ENCODE data around the gene LPP. TPM values are rescaled to one million over a fixed set of nuclear protein-coding genes. Genes with fewer than 3 reads are reported as not detected.
"Not testable (repeated sequence)": the region's sequence is repeated elsewhere in the genome, so short reads cannot be mapped to it uniquely, and the experiment has no call there.

LPP gene
- total RNA-seq, 1 donor from 2014 or later: 1,791 TPM

DNA sequence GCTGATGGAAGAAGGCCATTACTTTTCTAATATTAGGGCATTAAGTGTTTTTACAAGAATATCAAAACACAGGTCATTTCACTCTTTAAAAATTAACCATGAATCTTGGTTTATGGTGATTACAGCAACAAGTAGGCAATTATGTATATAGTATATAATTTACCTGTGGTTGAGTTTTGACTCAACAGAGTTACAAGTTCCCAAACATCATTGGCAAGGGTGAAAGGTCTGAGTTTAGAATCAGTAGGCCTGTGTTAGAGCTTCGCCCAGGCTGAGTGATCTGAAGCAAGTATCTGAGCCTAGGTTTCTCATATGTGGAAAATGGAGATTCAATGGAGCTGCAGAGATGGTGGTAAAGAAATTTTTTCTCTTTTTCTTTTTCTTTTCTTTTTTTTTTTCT is 25.1 kb upstream of the LPP start:
- Histone ChIP-seq H3K9me3 (no peaks in the 10 kb centered on the region), H3K27me3 (no peaks in the 10 kb centered on the region), H3K4me3 (no peak overlapping the region), H3K27ac (peak overlapping the region; percentile 57 to 58), H3K36me3 (no peaks in the 10 kb centered on the region), H3K4me1 (peaks cover 0 to 9% of the 10 kb centered on the region in 2 donors)
- DNase-seq (ENCODE audit: low spot score in 2 of 2): no peak
- TF ChIP-seq, protein P1, sequence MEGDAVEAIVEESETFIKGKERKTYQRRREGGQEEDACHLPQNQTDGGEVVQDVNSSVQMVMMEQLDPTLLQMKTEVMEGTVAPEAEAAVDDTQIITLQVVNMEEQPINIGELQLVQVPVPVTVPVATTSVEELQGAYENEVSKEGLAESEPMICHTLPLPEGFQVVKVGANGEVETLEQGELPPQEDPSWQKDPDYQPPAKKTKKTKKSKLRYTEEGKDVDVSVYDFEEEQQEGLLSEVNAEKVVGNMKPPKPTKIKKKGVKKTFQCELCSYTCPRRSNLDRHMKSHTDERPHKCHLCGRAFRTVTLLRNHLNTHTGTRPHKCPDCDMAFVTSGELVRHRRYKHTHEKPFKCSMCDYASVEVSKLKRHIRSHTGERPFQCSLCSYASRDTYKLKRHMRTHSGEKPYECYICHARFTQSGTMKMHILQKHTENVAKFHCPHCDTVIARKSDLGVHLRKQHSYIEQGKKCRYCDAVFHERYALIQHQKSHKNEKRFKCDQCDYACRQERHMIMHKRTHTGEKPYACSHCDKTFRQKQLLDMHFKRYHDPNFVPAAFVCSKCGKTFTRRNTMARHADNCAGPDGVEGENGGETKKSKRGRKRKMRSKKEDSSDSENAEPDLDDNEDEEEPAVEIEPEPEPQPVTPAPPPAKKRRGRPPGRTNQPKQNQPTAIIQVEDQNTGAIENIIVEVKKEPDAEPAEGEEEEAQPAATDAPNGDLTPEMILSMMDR (IDR thresholded peaks at IDR 0.05): no peak
- intact Hi-C loops (cut with DNase I): loop anchor here (5.0 kb wide), 1 partner anchor 57 kb away; no protein-coding TSS in a partner anchor

DNA sequence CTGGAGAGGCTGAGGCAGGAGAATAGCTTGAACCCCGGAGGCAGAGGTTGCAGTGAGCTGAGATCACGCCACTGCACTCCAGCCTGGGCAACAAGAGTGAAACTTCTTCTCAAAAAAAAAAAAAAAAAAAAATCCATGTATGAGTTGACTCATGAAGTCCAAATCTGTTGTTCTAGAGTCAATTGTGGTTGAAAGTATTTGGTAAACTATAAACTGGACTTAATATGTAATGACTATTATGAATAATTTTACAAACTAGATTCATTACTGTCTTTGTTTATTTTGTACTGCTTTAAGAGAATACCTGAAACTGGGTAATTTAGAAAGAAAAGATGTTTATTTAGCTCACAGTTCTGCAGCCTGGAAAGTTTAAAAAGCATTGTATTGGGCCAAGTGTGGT is 22.9 kb upstream of the LPP start:
- H3K9me3 ChIP-seq; H3K27ac ChIP-seq; H3K36me3 ChIP-seq; H3K4me3 ChIP-seq; DNase-seq (ENCODE audit: low spot score in 2 of 2); intact Hi-C loops (cut with DNase I); H3K27me3 ChIP-seq: not testable (repeated sequence)
- H3K4me1 ChIP-seq: peaks cover 0 to 14% of the 10 kb centered on the region in 2 donors

DNA sequence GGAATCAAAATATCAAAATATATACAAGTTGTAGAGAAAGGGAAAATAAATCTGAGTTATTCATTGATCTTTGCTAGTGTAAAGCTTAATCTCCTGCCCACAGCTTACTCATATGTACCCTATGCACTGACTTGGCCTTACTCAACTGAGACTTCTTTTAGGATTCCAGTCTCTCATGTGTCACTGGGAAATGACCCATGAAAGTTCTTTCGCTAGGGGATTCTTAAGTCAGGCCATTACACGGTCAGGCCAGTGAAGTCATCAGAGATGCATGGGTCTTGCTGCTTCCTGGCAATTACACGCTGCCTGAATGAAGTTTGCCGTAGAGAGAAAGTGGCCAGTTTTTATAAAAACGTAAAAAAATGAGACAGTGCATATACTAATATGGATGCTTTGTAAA is 20.7 kb upstream of the LPP start:
- H3K27ac ChIP-seq: no peak overlapping the region
- intact Hi-C loops (cut with DNase I): no loop called here
- no peak for DNase-seq (ENCODE audit: low spot score in 2 of 2)
- H3K4me3 ChIP-seq: no peak overlapping the region
- TF ChIP-seq, protein P1 (IDR thresholded peaks at IDR 0.05): no peak
- H3K4me1 ChIP-seq: peaks cover 0 to 13% of the 10 kb centered on the region in 2 donors
- H3K36me3 ChIP-seq: no peaks in the 10 kb centered on the region
- H3K27me3 ChIP-seq: no peaks in the 10 kb centered on the region
- no peaks in the 10 kb centered on the region for H3K9me3 ChIP-seq

DNA sequence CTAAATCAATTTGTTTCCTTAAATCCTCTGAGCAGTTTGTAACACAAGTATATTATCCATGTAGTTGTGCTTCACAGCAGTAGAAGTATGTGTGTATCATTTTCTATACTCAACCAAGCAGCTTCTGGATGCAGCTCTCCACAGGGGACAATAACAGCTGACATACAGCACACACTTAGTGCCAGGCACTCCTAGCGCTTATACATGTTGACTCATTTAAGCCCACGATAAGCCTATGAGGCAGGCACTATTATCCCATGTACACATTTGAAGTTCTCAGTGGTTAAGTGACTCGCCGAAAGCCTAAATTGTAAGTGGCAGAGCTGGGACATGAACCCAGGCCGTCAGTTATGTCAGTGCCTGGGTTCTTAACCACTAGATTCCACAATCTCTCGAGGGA is 20.3 kb upstream of the LPP start:
- TF ChIP-seq, protein P1 (IDR thresholded peaks at IDR 0.05): no peak
- Histone ChIP-seq H3K4me1 (peaks cover 0 to 9% of the 10 kb centered on the region in 2 donors), H3K27ac (no peak overlapping the region), H3K4me3 (no peak overlapping the region), H3K9me3 (no peaks in the 10 kb centered on the region), H3K27me3 (no peaks in the 10 kb centered on the region), H3K36me3 (no peaks in the 10 kb centered on the region)
- no peak for DNase-seq (ENCODE audit: low spot score in 2 of 2)
- intact Hi-C loops (cut with DNase I): no loop called here

DNA sequence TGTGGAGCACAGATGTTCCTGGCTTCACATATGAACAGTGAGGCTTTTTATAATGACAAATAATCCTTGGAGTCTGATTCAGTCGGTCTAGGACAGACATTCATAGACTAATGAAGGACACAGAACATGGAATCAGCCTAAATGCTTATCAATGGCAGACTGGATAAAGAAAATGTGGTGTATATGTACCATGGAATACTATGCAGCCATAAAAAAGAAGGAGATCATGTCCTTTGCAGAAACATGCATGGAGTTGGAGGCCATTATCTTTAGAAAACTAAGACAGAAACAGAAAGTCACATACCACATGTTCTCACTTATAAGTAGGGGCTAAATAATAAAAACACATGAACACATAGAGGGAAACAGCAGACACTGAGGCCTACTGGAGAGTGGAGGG is 19.9 kb upstream of the LPP start:
- no peaks in the 10 kb centered on the region for H3K9me3 ChIP-seq
- peaks cover 0 to 7% of the 10 kb centered on the region in 2 donors for H3K4me1 ChIP-seq
- no peaks in the 10 kb centered on the region for H3K27me3 ChIP-seq
- H3K36me3 ChIP-seq: no peaks in the 10 kb centered on the region
- no peak for DNase-seq (ENCODE audit: low spot score in 2 of 2)
- H3K4me3 ChIP-seq: no peak overlapping the region
- intact Hi-C loops (cut with DNase I): no loop called here
- no peak overlapping the region for H3K27ac ChIP-seq
- TF ChIP-seq, protein P1 (IDR thresholded peaks at IDR 0.05): no peak

DNA sequence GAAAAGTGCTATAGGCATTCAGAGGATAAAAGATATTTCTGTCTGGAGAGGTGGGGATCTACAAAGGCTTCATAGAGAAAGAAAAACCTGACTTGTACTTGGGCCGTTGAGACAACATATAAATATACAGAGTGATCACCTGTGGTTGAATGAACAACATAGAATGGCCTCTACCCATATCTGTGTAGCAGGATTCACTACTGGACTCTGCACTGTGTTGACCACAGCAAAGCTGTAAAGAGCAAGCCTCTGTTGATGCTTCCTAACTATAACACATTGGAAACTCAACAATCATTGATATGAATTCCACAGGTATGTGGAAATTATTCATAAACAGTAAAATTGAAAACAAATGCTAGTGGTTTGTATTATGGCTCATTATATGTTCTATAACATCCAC is 19.1 kb upstream of the LPP start:
- intact Hi-C loops (cut with DNase I): no loop called here
- Histone ChIP-seq H3K27me3 (no peaks in the 10 kb centered on the region), H3K9me3 (no peaks in the 10 kb centered on the region), H3K4me3 (no peak overlapping the region), H3K4me1 (peaks cover 0 to 7% of the 10 kb centered on the region in 2 donors), H3K36me3 (no peaks in the 10 kb centered on the region), H3K27ac (no peak overlapping the region)
- TF ChIP-seq, protein P1 (IDR thresholded peaks at IDR 0.05): no peak
- no peak for DNase-seq (ENCODE audit: low spot score in 2 of 2)
